ES-I3 (cell line): ENCODE measurements around the gene ZGLP1.
A peak's percentile ranks its signal among the peaks of the same experiment; 100 is the strongest.
"Not testable (repeated sequence)": the region's sequence is repeated elsewhere in the genome, so short reads cannot be mapped to it uniquely, and the experiment has no call there.

Source experiments
- H3K36me3 ChIP-seq: 2 replicates; pipeline ENCODE4 v1.6.1; 2013; ENCODE audit warnings: mild to moderate bottlenecking, low read length, control low read depth, moderate library complexity; ENCODE audit not compliant: insufficient read depth
- H3K4me1 ChIP-seq: 2 replicates; pipeline ENCODE4 v1.6.1; 2013; ENCODE audit warnings: mild to moderate bottlenecking, control low read depth, low read length; ENCODE audit not compliant: insufficient read depth
- H3K9ac ChIP-seq: 2 replicates; pipeline ENCODE4 v1.6.1; 2013; ENCODE audit warnings: low read depth, mild to moderate bottlenecking, low read length, moderate library complexity
- H3K9me3 ChIP-seq: 2 replicates; pipeline ENCODE4 v1.6.1; 2013; ENCODE audit warnings: mild to moderate bottlenecking, low read length, moderate library complexity; ENCODE audit not compliant: control insufficient read depth, insufficient read depth

The ZGLP1 gene

GRCh38 chr19:10284065-10284959 lies 25.3 kb downstream of the ZGLP1 start:
- Histone ChIP-seq H3K4me1 (peaks cover 4% of the 10 kb centered on the region; the same call in 1 of the 2 replicates), H3K9me3 (no peaks in the 10 kb centered on the region), H3K9ac (no peak overlapping the region), H3K36me3 (no peaks in the 10 kb centered on the region)

GRCh38 chr19:10283301-10284064 lies 26.1 kb downstream of the ZGLP1 start:
- Histone ChIP-seq H3K9ac (no peak overlapping the region), H3K36me3 (no peaks in the 10 kb centered on the region), H3K9me3 (no peaks in the 10 kb centered on the region), H3K4me1 (peaks cover 4% of the 10 kb centered on the region; the same call in 1 of the 2 replicates)

GRCh38 chr19:10282043-10282442 lies 27.6 kb downstream of the ZGLP1 start:
- H3K4me1 ChIP-seq, H3K36me3 ChIP-seq, H3K9ac ChIP-seq, H3K9me3 ChIP-seq: not testable (repeated sequence)

- no peak overlapping the region for H3K9ac ChIP-seq
- H3K4me1 ChIP-seq, result peaks cover 4% of the 10 kb centered on the region; the same call in 1 of the 2 replicates
- H3K36me3 ChIP-seq, result no peaks in the 10 kb centered on the region
- no peaks in the 10 kb centered on the region for H3K9me3 ChIP-seq
Measured at GRCh38 chr19:10279737-10280442, 29.7 kb downstream of the ZGLP1 start.

GRCh38 chr19:10278935-10279334 lies 30.7 kb downstream of the ZGLP1 start:
- H3K9me3 ChIP-seq, result no peaks in the 10 kb centered on the region
- no peak overlapping the region for H3K9ac ChIP-seq
- no peaks in the 10 kb centered on the region for H3K36me3 ChIP-seq
- peaks cover 4% of the 10 kb centered on the region; the same call in 1 of the 2 replicates for H3K4me1 ChIP-seq

- Histone ChIP-seq H3K9ac (no peak overlapping the region), H3K36me3 (no peaks in the 10 kb centered on the region), H3K4me1 (no peaks in the 10 kb centered on the region; the same call in 1 of the 2 replicates), H3K9me3 (no peaks in the 10 kb centered on the region)
Measured at GRCh38 chr19:10277795-10278589, 31.6 kb downstream of the ZGLP1 start.

GRCh38 chr19:10274589-10274988 lies 35.0 kb downstream of the ZGLP1 start:
- Histone ChIP-seq H3K4me1 (peaks cover 3% of the 10 kb centered on the region; the same call in 1 of the 2 replicates), H3K9me3 (no peaks in the 10 kb centered on the region), H3K9ac (no peak overlapping the region), H3K36me3 (no peaks in the 10 kb centered on the region)

GRCh38 chr19:10271543-10272086 lies 38.0 kb downstream of the ZGLP1 start:
- Histone ChIP-seq H3K4me1 (peaks cover 3% of the 10 kb centered on the region; the same call in 1 of the 2 replicates), H3K9ac (peak overlapping the region; percentile 56; the same call in 1 of the 2 replicates)

GRCh38 chr19:10270616-10271394 lies 38.8 kb downstream of the ZGLP1 start, which contains the start of gene ICAM1:
Gene ICAM1, plus strand, starts transcription at chr19:10271120. Its CDS starts 40 bp downstream, at chr19:10271160.
- Histone ChIP-seq H3K9me3 (no peaks in the 10 kb centered on the region), H3K4me1 (peaks cover 3% of the 10 kb centered on the region; the same call in 1 of the 2 replicates), H3K9ac (peak within 1 kb of the TSS; percentile 56; the same call in 1 of the 2 replicates), H3K36me3 (no peaks in the 10 kb centered on the region)

More at GRCh38 chr19:10271543-10272086, 38.0 kb downstream of the ZGLP1 start:
- Histone ChIP-seq H3K36me3 (no peaks in the 10 kb centered on the region), H3K9me3 (no peaks in the 10 kb centered on the region)

GRCh38 chr19:10270180-10270615 lies 39.4 kb downstream of the ZGLP1 start:
- no peaks in the 10 kb centered on the region for H3K9me3 ChIP-seq
- H3K9ac ChIP-seq, result peak overlapping the region; percentile 56; the same call in 1 of the 2 replicates
- H3K4me1 ChIP-seq, result peaks cover 3% of the 10 kb centered on the region; the same call in 1 of the 2 replicates
- H3K36me3 ChIP-seq, result no peaks in the 10 kb centered on the region

- peaks cover 3% of the 10 kb centered on the region; the same call in 1 of the 2 replicates for H3K4me1 ChIP-seq
- H3K36me3 ChIP-seq, result no peaks in the 10 kb centered on the region
- peak overlapping the region; percentile 56; the same call in 1 of the 2 replicates for H3K9ac ChIP-seq
- H3K9me3 ChIP-seq, result no peaks in the 10 kb centered on the region
Measured at GRCh38 chr19:10269333-10270179, 40.1 kb downstream of the ZGLP1 start.

GRCh38 chr19:10268071-10268470 lies 41.5 kb downstream of the ZGLP1 start:
- Histone ChIP-seq H3K36me3 (no peaks in the 10 kb centered on the region), H3K9me3 (no peaks in the 10 kb centered on the region), H3K4me1 (peaks cover 3% of the 10 kb centered on the region; the same call in 1 of the 2 replicates), H3K9ac (no peak overlapping the region)
